HepG2 (cell line): Measurements from ENCODE around the gene SDC4. TPM values are rescaled to one million over a fixed set of nuclear protein-coding genes. Genes with fewer than 3 reads are reported as not detected.
A peak's percentile ranks its signal among the peaks of the same experiment; 100 is the strongest.

Source experiments
- ATF6 ChIP-seq: sonication (generic); formaldehyde crosslinking; conservative IDR thresholded peaks from 2 replicates; pipeline ENCODE4 v1.4.0; 2020; ENCODE audit warnings: missing genetic modification reagents
- BRCA1 ChIP-seq: sonication (generic); formaldehyde crosslinking; IDR thresholded peaks from 2 replicates; pipeline ENCODE4 v1.4.0; 2020; ENCODE audit warnings: missing genetic modification reagents
- DZIP1 ChIP-seq: sonication (generic); formaldehyde crosslinking; IDR thresholded peaks from 2 replicates; pipeline ENCODE4 v1.5.0; 2020; ENCODE audit warnings: mild to moderate bottlenecking, missing genetic modification reagents
- FOXJ3 ChIP-seq: sonication (generic); formaldehyde crosslinking; IDR thresholded peaks from 2 replicates; pipeline ENCODE4 v1.4.0; 2020; ENCODE audit warnings: missing genetic modification reagents, mild to moderate bottlenecking, borderline replicate concordance
- GTF3A ChIP-seq: sonication (generic); formaldehyde crosslinking; conservative IDR thresholded peaks from 2 replicates; pipeline ENCODE4 v1.4.0; 2020; ENCODE audit warnings: mild to moderate bottlenecking, missing genetic modification reagents
- HOXA3 ChIP-seq: sonication (generic); formaldehyde crosslinking; IDR thresholded peaks from 2 replicates; pipeline ENCODE4 v1.5.0; 2020; ENCODE audit warnings: missing genetic modification reagents
- KDM2A ChIP-seq: sonication (generic); formaldehyde crosslinking; IDR thresholded peaks from 2 replicates; pipeline ENCODE4 v1.4.0; 2020; ENCODE audit warnings: low read depth, missing genetic modification reagents, borderline replicate concordance
- MBNL3 ChIP-seq: fragments of 250-450 bp; sonication (Bioruptor Pico); conservative IDR thresholded peaks from 2 replicates; pipeline ENCODE4 v1.8.0; 2022; ENCODE audit warnings: mild to moderate bottlenecking, inconsistent platforms
- SAP130 ChIP-seq: IDR thresholded peaks from 2 replicates; pipeline ENCODE4 v1.6.1; 2016; ENCODE audit warnings: low read depth
- SNAPC2 ChIP-seq: sonication (generic); formaldehyde crosslinking; IDR thresholded peaks from 2 replicates; pipeline ENCODE4 v1.8.1; 2022; ENCODE audit warnings: mild to moderate bottlenecking, missing genetic modification reagents
- ZC3H4 ChIP-seq: sonication (generic); formaldehyde crosslinking; IDR thresholded peaks from 2 replicates; pipeline ENCODE4 v1.4.0; 2020; ENCODE audit warnings: missing genetic modification reagents, borderline replicate concordance
- ZFYVE20 ChIP-seq: sonication (generic); formaldehyde crosslinking; IDR thresholded peaks from 2 replicates; pipeline ENCODE4 v1.8.0; 2023; ENCODE audit warnings: low read depth, mild to moderate bottlenecking, moderate library complexity, missing genetic modification reagents, borderline replicate concordance
- ZNF143 ChIP-seq: sonication (generic); formaldehyde crosslinking; IDR thresholded peaks from 2 replicates; pipeline ENCODE4 v1.4.0; 2020; ENCODE audit warnings: missing genetic modification reagents
- ZNF382 ChIP-seq: sonication (generic); formaldehyde crosslinking; IDR thresholded peaks from 2 replicates; pipeline ENCODE4 v1.5.0; 2020; ENCODE audit warnings: missing genetic modification reagents, mild to moderate bottlenecking, borderline replicate concordance
- ZNF605 ChIP-seq: sonication (generic); formaldehyde crosslinking; IDR thresholded peaks from 2 replicates; pipeline ENCODE4 v1.8.0; 2022; ENCODE audit warnings: mild to moderate bottlenecking, missing genetic modification reagents
- ZNF670 ChIP-seq: sonication (generic); formaldehyde crosslinking; IDR thresholded peaks from 2 replicates; pipeline ENCODE4 v1.8.0; 2022; ENCODE audit warnings: mild to moderate bottlenecking, missing genetic modification reagents, borderline replicate concordance
- polyA plus RNA-seq, 8 experiments: library from polyadenylated mRNA; depleted of rRNA in 3 of 8; stranded (reverse) in 7 of 8; unstranded in 1 of 8; fragments of >200 nt; fragmentation: Illumina TruSeq in 4 of 8; extraction: Trizol in 4 of 8; gene quantifications; 2 replicates each; pipeline versions ENCODE4 v1.2.1 to v1.2.3, GENCODE V29; 2011 to 2016; ENCODE audit warnings: low read depth in 4 of 8, missing spikeins in 1 of 8, mixed read lengths in 1 of 8; ENCODE audit not compliant: insufficient read depth in 1 of 8
- total RNA-seq, 5 experiments: library from RNA; depleted of rRNA; stranded (reverse); fragments of >200 nt; fragmentation: Illumina TruSeq; extraction: Trizol; gene quantifications; 2 replicates each; pipeline ENCODE4 v1.2.3, GENCODE V29; 2016; ENCODE audit warnings: low read depth in 1 of 5
- TF ChIP-seq, protein P1 (sequence below): sonication (generic); formaldehyde crosslinking; IDR thresholded peaks from 2 replicates; pipeline ENCODE4 v1.8.1; 2023; ENCODE audit warnings: mild to moderate bottlenecking, moderate library complexity, missing genetic modification reagents
- TF ChIP-seq, protein P2 (sequence below): sonication (generic); formaldehyde crosslinking; IDR thresholded peaks from 2 replicates; pipeline ENCODE4 v1.4.0; 2020; ENCODE audit warnings: missing genetic modification reagents, borderline replicate concordance

SDC4 gene
- total and polyA plus RNA-seq, 2 of the 13 experiments (the other 11 are each of a cell fraction or from before 2014, with no cell fraction given) = 49.0 to 65.1 TPM

- TF ChIP-seq, protein P1, sequence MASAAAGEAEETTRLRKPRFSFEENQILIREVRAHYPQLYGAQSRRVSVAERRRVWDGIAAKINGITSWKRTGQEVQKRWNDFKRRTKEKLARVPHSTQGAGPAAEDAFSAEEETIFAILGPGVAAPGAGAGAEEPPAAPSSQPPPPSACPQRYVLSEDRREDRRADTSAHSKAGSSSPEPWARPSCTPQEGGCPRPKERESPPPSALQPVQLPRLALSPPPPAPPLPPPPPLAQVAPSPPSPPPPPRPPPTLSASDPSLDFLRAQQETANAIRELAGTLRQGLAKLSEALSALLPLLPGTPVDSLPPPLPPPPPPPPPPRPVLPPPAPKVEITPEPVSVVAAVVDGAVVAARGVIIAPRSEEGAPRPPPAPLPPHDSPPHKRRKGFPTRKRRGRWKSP (CRISPR knock-in tag) = 0 out of 2 replicates have a peak, but pooled peaks have one; percentile 47
- no peak; the same call in 1 of the 2 replicates for TF ChIP-seq SNAPC2 (CRISPR knock-in tag)
- TF ChIP-seq HOXA3 (CRISPR knock-in tag) = peak; percentile 81
- no peak for TF ChIP-seq ATF6
- TF ChIP-seq DZIP1 = no peak
- no peak for TF ChIP-seq ZC3H4 (CRISPR knock-in tag)
- no peak for TF ChIP-seq ZNF382
- TF ChIP-seq ZNF670 (CRISPR knock-in tag) = no peak
- no peak for TF ChIP-seq FOXJ3 (CRISPR knock-in tag)
- 0 out of 2 replicates have a peak, but pooled peaks have one; percentile 15 for TF ChIP-seq ZNF605 (CRISPR knock-in tag)
- TF ChIP-seq ZNF143 (CRISPR knock-in tag) = no peak
- no peak for TF ChIP-seq ZFYVE20 (CRISPR knock-in tag)
- no peak for TF ChIP-seq MBNL3 (CRISPR knock-in tag)
- no peak; the same call in 1 of the 2 replicates for TF ChIP-seq KDM2A (CRISPR knock-in tag)
- TF ChIP-seq, protein P2, sequence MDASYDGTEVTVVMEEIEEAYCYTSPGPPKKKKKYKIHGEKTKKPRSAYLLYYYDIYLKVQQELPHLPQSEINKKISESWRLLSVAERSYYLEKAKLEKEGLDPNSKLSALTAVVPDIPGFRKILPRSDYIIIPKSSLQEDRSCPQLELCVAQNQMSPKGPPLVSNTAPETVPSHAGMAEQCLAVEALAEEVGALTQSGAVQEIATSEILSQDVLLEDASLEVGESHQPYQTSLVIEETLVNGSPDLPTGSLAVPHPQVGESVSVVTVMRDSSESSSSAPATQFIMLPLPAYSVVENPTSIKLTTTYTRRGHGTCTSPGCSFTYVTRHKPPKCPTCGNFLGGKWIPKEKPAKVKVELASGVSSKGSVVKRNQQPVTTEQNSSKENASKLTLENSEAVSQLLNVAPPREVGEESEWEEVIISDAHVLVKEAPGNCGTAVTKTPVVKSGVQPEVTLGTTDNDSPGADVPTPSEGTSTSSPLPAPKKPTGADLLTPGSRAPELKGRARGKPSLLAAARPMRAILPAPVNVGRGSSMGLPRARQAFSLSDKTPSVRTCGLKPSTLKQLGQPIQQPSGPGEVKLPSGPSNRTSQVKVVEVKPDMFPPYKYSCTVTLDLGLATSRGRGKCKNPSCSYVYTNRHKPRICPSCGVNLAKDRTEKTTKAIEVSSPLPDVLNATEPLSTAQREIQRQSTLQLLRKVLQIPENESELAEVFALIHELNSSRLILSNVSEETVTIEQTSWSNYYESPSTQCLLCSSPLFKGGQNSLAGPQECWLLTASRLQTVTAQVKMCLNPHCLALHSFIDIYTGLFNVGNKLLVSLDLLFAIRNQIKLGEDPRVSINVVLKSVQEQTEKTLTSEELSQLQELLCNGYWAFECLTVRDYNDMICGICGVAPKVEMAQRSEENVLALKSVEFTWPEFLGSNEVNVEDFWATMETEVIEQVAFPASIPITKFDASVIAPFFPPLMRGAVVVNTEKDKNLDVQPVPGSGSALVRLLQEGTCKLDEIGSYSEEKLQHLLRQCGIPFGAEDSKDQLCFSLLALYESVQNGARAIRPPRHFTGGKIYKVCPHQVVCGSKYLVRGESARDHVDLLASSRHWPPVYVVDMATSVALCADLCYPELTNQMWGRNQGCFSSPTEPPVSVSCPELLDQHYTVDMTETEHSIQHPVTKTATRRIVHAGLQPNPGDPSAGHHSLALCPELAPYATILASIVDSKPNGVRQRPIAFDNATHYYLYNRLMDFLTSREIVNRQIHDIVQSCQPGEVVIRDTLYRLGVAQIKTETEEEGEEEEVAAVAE = 0 out of 2 replicates have a peak, but pooled peaks have one; percentile 24
- no peak for TF ChIP-seq SAP130 (CRISPR knock-in tag)
- TF ChIP-seq GTF3A (CRISPR knock-in tag) = no peak
- TF ChIP-seq BRCA1 = no peak; the same call in 1 of the 2 replicates
These were observed 54.9 kb downstream of the SDC4 start (continued) for GRCh38 chr20:45293041-45294002.
